ENCODE measurements around the gene HOXD12. TPM values are rescaled to one million over a fixed set of nuclear protein-coding genes. Genes with fewer than 3 reads are reported as not detected.
A peak's percentile ranks its signal among the peaks of the same experiment; 100 is the strongest.

Gene HOXD12
- total RNA-seq, 1 donor from 2014 or later = 0.27 TPM

GRCh38 chr2:176120364-176121189 is 21.0 kb downstream of the HOXD12 start:
- peaks cover 97% of the 10 kb centered on the region for H3K27me3 Mint-ChIP-seq (ENCODE audit: low read depth)

GRCh38 chr2:176121190-176122051 is 21.8 kb downstream of the HOXD12 start:
- no peak for TF ChIP-seq CTCF (IDR thresholded peaks at IDR 0.05; ENCODE audit: unreplicated experiment)
- H3K4me1 Mint-ChIP-seq = peaks cover 8% of the 10 kb centered on the region
- peaks cover 3% of the 10 kb centered on the region for H3K36me3 Mint-ChIP-seq
- no peak overlapping the region for H3K27ac Mint-ChIP-seq
- H3K4me3 Mint-ChIP-seq = no peak overlapping the region
- peaks cover 97% of the 10 kb centered on the region for H3K27me3 Mint-ChIP-seq (ENCODE audit: low read depth)
- peaks cover 4% of the 10 kb centered on the region for H3K9me3 Mint-ChIP-seq
- no peak for DNase-seq (ENCODE audit: low spot score in 2 of 2, unreplicated experiment in 2 of 2)

More at GRCh38 chr2:176120364-176121189, 21.0 kb downstream of the HOXD12 start:
- DNase-seq (ENCODE audit: low spot score in 2 of 2, unreplicated experiment in 2 of 2) = no peak
- Mint-ChIP-seq H3K4me3 (no peak overlapping the region), H3K9me3 (peaks cover 4% of the 10 kb centered on the region), H3K36me3 (peaks cover 3% of the 10 kb centered on the region), H3K27ac (no peak overlapping the region), H3K4me1 (peaks cover 9% of the 10 kb centered on the region)
- no peak for TF ChIP-seq CTCF (IDR thresholded peaks at IDR 0.05; ENCODE audit: unreplicated experiment)

- no peak for TF ChIP-seq CTCF (IDR thresholded peaks at IDR 0.05; ENCODE audit: unreplicated experiment)
- H3K27ac Mint-ChIP-seq = no peak overlapping the region
- H3K27me3 Mint-ChIP-seq (ENCODE audit: low read depth) = peaks cover 97% of the 10 kb centered on the region
- H3K4me1 Mint-ChIP-seq = peaks cover 8% of the 10 kb centered on the region
- no peaks in the 10 kb centered on the region for H3K36me3 Mint-ChIP-seq
- no peaks in the 10 kb centered on the region for H3K9me3 Mint-ChIP-seq
- H3K4me3 Mint-ChIP-seq = peak overlapping the region; percentile 65
- no peak for DNase-seq (ENCODE audit: low spot score in 2 of 2, unreplicated experiment in 2 of 2)
Measured at GRCh38 chr2:176122052-176122682, 22.6 kb downstream of the HOXD12 start.

- TF ChIP-seq CTCF (IDR thresholded peaks at IDR 0.05; ENCODE audit: unreplicated experiment) = no peak
- peaks cover 98% of the 10 kb centered on the region for H3K27me3 Mint-ChIP-seq (ENCODE audit: low read depth)
- H3K36me3 Mint-ChIP-seq = no peaks in the 10 kb centered on the region
- no peaks in the 10 kb centered on the region for H3K9me3 Mint-ChIP-seq
- peak within 1 kb of the TSS; percentile 65 for H3K4me3 Mint-ChIP-seq
- no peak within 1 kb of the TSS for H3K27ac Mint-ChIP-seq
- peaks cover 8% of the 10 kb centered on the region for H3K4me1 Mint-ChIP-seq
- DNase-seq (ENCODE audit: low spot score in 2 of 2, unreplicated experiment in 2 of 2) = no peak
Measured at GRCh38 chr2:176122683-176123410, 23.3 kb downstream of the HOXD12 start, which contains the start of gene HOXD9. Gene HOXD9 (plus strand): TSS chr2:176122719. CDS start chr2:176122769, 50 bp downstream.
